Activated CD8-positive, alpha-beta memory T cell treated with anti-CD3 and anti-CD28 coated beads, Interleukin-2, amount 10 ng/mL, durations not matched to agents 7 days and 5 days (primary cell): ENCODE measurements around the gene AMIGO2. TPM values are rescaled to one million over a fixed set of nuclear protein-coding genes. Genes with fewer than 3 reads are reported as not detected.
A peak's percentile ranks its signal among the peaks of the same experiment; 100 is the strongest.
"Not testable (repeated sequence)": the region's sequence is repeated elsewhere in the genome, so short reads cannot be mapped to it uniquely, and the experiment has no call there.

Experiments used
- ATAC-seq: fragments of 150-1000 bp; cut with Tn5 transposase; one replicate; pipeline ENCODE4 v1.10.0; 2021; ENCODE audit warnings: moderate library complexity
- CTCF ChIA-PET: fragments of 350-600 bp; sonication (Branson Sonifier 250); formaldehyde crosslinking; loops from one replicate; lab custom pipeline; 2021; ENCODE audit warnings: antibody characterized with exemption; lab: Charles Lee
- DNase-seq: peaks from one replicate; pipeline ENCODE4 v3.0.0-alpha.2; 2020
- H3K27ac Mint-ChIP-seq: one replicate; pipeline ENCODE4 v1.8.0; 2021; ENCODE audit warnings: mild to moderate bottlenecking, mixed read lengths
- H3K27me3 Mint-ChIP-seq: one replicate; pipeline ENCODE4 v1.8.0; 2021; ENCODE audit warnings: mixed read lengths
- H3K36me3 Mint-ChIP-seq: one replicate; pipeline ENCODE4 v1.8.0; 2021; ENCODE audit warnings: mild to moderate bottlenecking, mixed read lengths
- H3K4me1 Mint-ChIP-seq: one replicate; pipeline ENCODE4 v1.8.0; 2021; ENCODE audit warnings: mixed read lengths
- H3K4me3 Mint-ChIP-seq: one replicate; pipeline ENCODE4 v1.8.0; 2021; ENCODE audit warnings: mild to moderate bottlenecking, moderate library complexity, mixed read lengths
- H3K9me3 Mint-ChIP-seq: one replicate; pipeline ENCODE4 v1.8.0; 2022; ENCODE audit warnings: low read depth, mixed read lengths
- total RNA-seq, 2 experiments: library from RNA; stranded (reverse); gene quantifications; one replicate each; pipeline ENCODE4 v1.2.3, GENCODE V29; 2021

The AMIGO2 gene
- total RNA-seq, 2 experiments from 2014 or later: 11.6 to 14.2 TPM

DNA sequence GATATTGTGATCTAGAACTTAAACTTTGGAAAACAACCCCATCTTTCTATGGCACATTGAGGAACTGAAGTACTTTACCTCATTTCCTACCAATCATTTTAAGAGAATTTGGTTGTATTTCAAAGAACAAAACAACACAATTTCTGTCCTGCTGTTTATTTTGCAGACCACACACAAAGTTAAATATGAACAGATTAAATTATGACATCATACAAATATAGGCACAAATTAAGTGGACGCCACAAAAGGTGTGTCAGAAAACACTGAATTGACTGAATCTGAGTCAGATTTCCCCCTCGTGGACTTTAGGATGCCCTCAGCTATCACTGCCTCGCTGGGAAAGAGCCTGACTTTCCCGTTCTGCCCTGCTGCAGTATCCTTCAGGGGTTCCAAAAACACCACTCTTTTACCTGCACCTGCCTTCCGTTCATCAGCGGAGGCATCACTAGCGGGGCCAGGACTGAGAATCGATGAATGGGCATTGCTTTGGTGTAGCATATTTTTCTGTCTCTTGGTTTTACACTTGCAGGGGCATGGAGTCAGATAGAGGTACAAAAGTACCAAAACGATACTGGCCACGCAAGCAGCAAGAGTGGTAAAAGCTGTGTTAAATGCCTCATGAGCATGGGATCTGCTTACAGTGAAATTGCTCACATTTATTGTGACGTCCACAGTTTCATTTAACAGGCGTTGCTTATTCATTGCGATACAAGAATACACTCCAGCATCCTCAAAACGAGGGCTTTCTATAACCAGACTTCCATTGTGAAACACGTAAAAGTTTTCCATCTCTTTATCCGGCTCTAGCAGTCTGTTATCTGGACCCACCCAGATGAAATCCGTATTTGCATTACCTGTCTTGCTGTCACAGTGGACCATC lies 2.3 kb downstream of the AMIGO2 start:
- peaks cover 11% of the 10 kb centered on the region for H3K36me3 Mint-ChIP-seq

GRCh38 chr12:47075192-47076084 lies 4.3 kb downstream of the AMIGO2 start:
- CTCF ChIA-PET: interaction anchor here (1.0 to 4.7 kb wide), 3 partner anchors 132 to 322 kb away, joined by 3 to 21 read pairs (median 7); no protein-coding TSS in a partner anchor

More for the DNA sequence above, 2.3 kb downstream of the AMIGO2 start:
- peaks cover 44% of the 10 kb centered on the region for H3K4me1 Mint-ChIP-seq
- peak overlapping the region; percentile 55 for H3K27ac Mint-ChIP-seq
- no peaks in the 10 kb centered on the region for H3K9me3 Mint-ChIP-seq
- H3K4me3 Mint-ChIP-seq: peak overlapping the region; percentile 87
- ATAC-seq (no peak), DNase-seq (no peak)
- H3K27me3 Mint-ChIP-seq: no peaks in the 10 kb centered on the region
- CTCF ChIA-PET: interaction anchor here (1.0 to 4.3 kb wide), 8 partner anchors 7 to 319 kb away, joined by 3 to 40 read pairs (median 9); no protein-coding TSS in a partner anchor

DNA sequence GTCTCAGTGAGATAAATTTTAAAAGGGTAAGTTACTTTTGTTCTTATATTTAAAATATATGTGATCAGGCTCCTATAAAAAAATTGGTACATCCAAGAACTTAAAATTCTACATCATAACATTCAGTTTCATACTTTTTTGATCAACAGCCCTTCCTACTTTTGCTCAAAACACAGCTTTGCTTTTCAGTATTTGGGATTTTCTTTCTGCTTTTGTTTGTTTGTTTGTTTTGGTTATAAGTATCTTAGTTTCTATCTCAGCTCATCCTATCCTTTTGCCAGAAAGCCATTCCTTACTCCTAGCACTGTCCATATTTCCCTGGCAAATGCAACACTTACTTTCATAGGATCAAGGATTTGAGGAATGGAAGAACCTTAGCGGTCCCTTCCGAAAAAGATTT lies 5.0 kb downstream of the AMIGO2 start:
- Mint-ChIP-seq H3K4me1 (peaks cover 27% of the 10 kb centered on the region), H3K27ac (no peak overlapping the region), H3K4me3 (no peak overlapping the region), H3K36me3 (peaks cover 11% of the 10 kb centered on the region), H3K9me3 (no peaks in the 10 kb centered on the region), H3K27me3 (no peaks in the 10 kb centered on the region)
- no peak for DNase-seq
- CTCF ChIA-PET: interaction anchor here (1.0 to 4.7 kb wide), 3 partner anchors 133 to 323 kb away, joined by 3 to 21 read pairs (median 7); no protein-coding TSS in a partner anchor
- ATAC-seq: no peak

More at GRCh38 chr12:47075192-47076084, 4.3 kb downstream of the AMIGO2 start:
- Mint-ChIP-seq H3K36me3 (peaks cover 11% of the 10 kb centered on the region), H3K27ac (no peak overlapping the region), H3K27me3 (no peaks in the 10 kb centered on the region), H3K4me1 (peaks cover 27% of the 10 kb centered on the region), H3K9me3 (no peaks in the 10 kb centered on the region), H3K4me3 (no peak overlapping the region)
- DNase-seq (no peak), ATAC-seq (no peak)

GRCh38 chr12:47073951-47074350 lies 5.8 kb downstream of the AMIGO2 start:
- ATAC-seq: no peak
- H3K4me1 Mint-ChIP-seq: peaks cover 24% of the 10 kb centered on the region
- H3K27me3 Mint-ChIP-seq: no peaks in the 10 kb centered on the region
- H3K36me3 Mint-ChIP-seq: peaks cover 9% of the 10 kb centered on the region
- no peaks in the 10 kb centered on the region for H3K9me3 Mint-ChIP-seq
- H3K4me3 Mint-ChIP-seq: no peak overlapping the region
- DNase-seq: no peak
- H3K27ac Mint-ChIP-seq: no peak overlapping the region
- CTCF ChIA-PET: interaction anchor here (1.0 to 4.7 kb wide), 3 partner anchors 12 to 324 kb away, joined by 3 to 21 read pairs (median 7); no protein-coding TSS in a partner anchor

- CTCF ChIA-PET: interaction anchor here (0.8 to 4.7 kb wide), 18 partner anchors 8 to 342 kb away, joined by 3 to 38 read pairs (median 4); partner anchors contain the start of genes AMIGO2 and PCED1B
- Mint-ChIP-seq H3K36me3 (no peaks in the 10 kb centered on the region), H3K27ac (no peak overlapping the region), H3K9me3 (no peaks in the 10 kb centered on the region), H3K4me1 (peaks cover 11% of the 10 kb centered on the region), H3K27me3 (no peaks in the 10 kb centered on the region), H3K4me3 (no peak overlapping the region)
- no peak for DNase-seq
- ATAC-seq: peak; percentile 33
These were observed 8.4 kb downstream of the AMIGO2 start for GRCh38 chr12:47071241-47071852.

- Mint-ChIP-seq H3K9me3 (no peaks in the 10 kb centered on the region), H3K4me3 (no peak overlapping the region), H3K27ac (no peak overlapping the region), H3K4me1 (peaks cover 14% of the 10 kb centered on the region), H3K36me3 (no peaks in the 10 kb centered on the region), H3K27me3 (no peaks in the 10 kb centered on the region)
- DNase-seq (no peak), ATAC-seq (no peak)
- CTCF ChIA-PET: interaction anchor here (1.0 to 4.7 kb wide), 13 partner anchors 9 to 343 kb away, joined by 3 to 38 read pairs (median 6); partner anchors contain the start of genes AMIGO2 and PCED1B
These were observed 9.4 kb downstream of the AMIGO2 start for GRCh38 chr12:47070310-47070709.

- Mint-ChIP-seq H3K27ac (no peak overlapping the region), H3K27me3 (no peaks in the 10 kb centered on the region), H3K4me1 (peaks cover 14% of the 10 kb centered on the region), H3K9me3 (no peaks in the 10 kb centered on the region), H3K4me3 (no peak overlapping the region), H3K36me3 (no peaks in the 10 kb centered on the region)
- no peak for DNase-seq
- ATAC-seq: no peak
- CTCF ChIA-PET: interaction anchor here (0.8 to 4.7 kb wide), 2 partner anchors 18 to 35 kb away, joined by 3 to 38 read pairs; no protein-coding TSS in a partner anchor
These were observed 11.2 kb downstream of the AMIGO2 start for GRCh38 chr12:47068539-47068938.

DNA sequence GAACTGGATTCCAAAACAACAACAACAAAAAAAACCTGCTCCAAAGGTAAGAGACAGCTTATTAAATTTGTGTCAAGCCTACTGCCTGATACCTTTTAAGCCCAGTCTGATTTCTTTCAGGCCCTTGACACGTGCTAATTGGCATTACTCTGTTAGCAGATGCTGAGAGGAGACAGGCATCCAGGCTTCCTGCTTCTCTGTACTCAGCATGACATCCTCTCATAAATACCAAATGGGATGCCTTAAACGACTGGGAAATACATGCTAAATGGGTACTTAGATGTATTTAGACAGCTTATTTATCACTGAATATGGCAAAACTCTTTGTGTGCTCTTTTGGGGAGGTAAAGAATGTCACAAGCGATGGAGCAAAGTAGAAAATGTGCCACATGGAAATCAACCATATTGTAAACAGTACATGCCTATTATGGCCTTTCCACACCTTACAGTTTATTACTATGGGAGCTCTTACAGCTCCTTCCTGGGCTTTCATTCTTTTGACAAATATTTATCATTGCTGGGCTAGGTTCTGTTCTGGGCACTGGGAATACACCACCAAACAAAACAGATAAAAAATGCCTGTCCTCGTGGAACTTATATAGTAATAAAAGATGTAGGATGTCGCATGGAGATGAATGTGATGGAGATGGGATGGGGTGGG lies 11.9 kb downstream of the AMIGO2 start:
- no peak for DNase-seq
- CTCF ChIA-PET: no interaction called here

GRCh38 chr12:47067176-47067575 lies 12.6 kb downstream of the AMIGO2 start:
- CTCF ChIA-PET: no interaction called here
- H3K27me3 Mint-ChIP-seq: no peaks in the 10 kb centered on the region
- H3K9me3 Mint-ChIP-seq: no peaks in the 10 kb centered on the region
- H3K36me3 Mint-ChIP-seq: no peaks in the 10 kb centered on the region
- no peak for DNase-seq
- H3K4me1 Mint-ChIP-seq: peaks cover 14% of the 10 kb centered on the region
- no peak overlapping the region for H3K4me3 Mint-ChIP-seq
- peak; percentile 58 for ATAC-seq
- no peak overlapping the region for H3K27ac Mint-ChIP-seq

More for the DNA sequence above, 11.9 kb downstream of the AMIGO2 start:
- Mint-ChIP-seq H3K27ac (no peak overlapping the region), H3K9me3 (no peaks in the 10 kb centered on the region), H3K4me1 (peaks cover 14% of the 10 kb centered on the region), H3K27me3 (no peaks in the 10 kb centered on the region), H3K4me3 (no peak overlapping the region), H3K36me3 (no peaks in the 10 kb centered on the region)
- no peak for ATAC-seq

DNA sequence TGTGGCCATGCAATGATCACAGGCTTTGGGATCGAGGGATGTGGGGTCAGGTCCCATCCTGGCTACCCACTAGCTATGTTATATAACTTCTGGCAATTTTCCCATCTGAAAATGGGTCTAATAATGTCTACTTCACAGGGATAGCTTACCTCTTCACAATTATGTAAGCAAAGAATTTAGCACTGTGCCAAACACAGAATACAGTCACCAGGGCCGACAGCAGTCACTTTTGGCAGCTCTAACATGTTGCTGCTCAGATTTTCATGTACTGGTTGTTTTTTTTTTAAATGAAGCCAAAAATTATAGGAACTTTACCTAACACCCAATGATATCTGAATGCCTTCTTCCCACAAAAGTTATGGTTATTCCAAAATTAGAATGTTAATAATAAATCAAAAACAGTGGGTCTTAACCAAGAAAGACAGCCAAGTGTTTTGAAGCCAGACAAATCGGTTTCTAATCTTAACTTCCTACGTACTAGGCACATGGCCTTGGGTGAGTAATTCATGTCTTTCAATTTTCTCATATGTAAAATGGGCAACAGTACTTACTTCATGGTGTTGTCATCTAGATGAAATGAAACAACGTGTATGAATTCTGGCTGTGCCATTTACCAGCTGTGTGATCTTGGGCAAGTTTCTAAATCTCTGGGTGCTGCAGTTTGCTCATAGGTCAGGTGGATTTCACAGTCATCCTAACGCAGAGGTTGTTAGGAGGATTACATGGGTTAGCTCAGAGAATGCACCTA lies 13.3 kb downstream of the AMIGO2 start:
- Mint-ChIP-seq H3K27ac (peak overlapping the region; percentile 28), H3K4me3 (no peak overlapping the region), H3K9me3 (no peaks in the 10 kb centered on the region), H3K36me3 (no peaks in the 10 kb centered on the region), H3K4me1 (peaks cover 14% of the 10 kb centered on the region), H3K27me3 (no peaks in the 10 kb centered on the region)
- CTCF ChIA-PET: no interaction called here
- DNase-seq (no peak), ATAC-seq (peak; percentile 33)

- Mint-ChIP-seq H3K4me1 (peaks cover 14% of the 10 kb centered on the region), H3K27me3 (no peaks in the 10 kb centered on the region), H3K9me3 (no peaks in the 10 kb centered on the region), H3K4me3 (no peak overlapping the region), H3K27ac (no peak overlapping the region), H3K36me3 (no peaks in the 10 kb centered on the region)
- ATAC-seq: no peak
- no peak for DNase-seq
- CTCF ChIA-PET: no interaction called here
These were observed 14.2 kb downstream of the AMIGO2 start for GRCh38 chr12:47065546-47065945.

- H3K36me3 Mint-ChIP-seq, H3K4me1 Mint-ChIP-seq, H3K27ac Mint-ChIP-seq, ATAC-seq, H3K4me3 Mint-ChIP-seq, DNase-seq, H3K9me3 Mint-ChIP-seq, CTCF ChIA-PET, H3K27me3 Mint-ChIP-seq: not testable (repeated sequence)
These were observed 21.1 kb downstream of the AMIGO2 start for GRCh38 chr12:47058640-47059039.
